GM23338 (cell line): Measurements from ENCODE around the gene GAREM1. TPM values are rescaled to one million over a fixed set of nuclear protein-coding genes. Genes with fewer than 3 reads are reported as not detected.

Experiments
- ATAC-seq: fragments of 200-7000 bp; cut with Tn5 transposase; 3 replicates; pipeline ENCODE4 v1.9.1; 2020
- DNase-seq: peaks from one replicate; pipeline ENCODE4 v3.0.0-alpha.2; 2015; ENCODE audit warnings: low spot score
- H2AFZ ChIP-seq: fragments of 200-600 bp; sonication (generic); 2 replicates; pipeline ENCODE4 v1.8.0; 2016; ENCODE audit warnings: antibody characterized with exemption, mild to moderate bottlenecking, moderate library complexity
- H3F3A ChIP-seq: fragments of 200-600 bp; sonication (generic); replicated peaks from 2 replicates; pipeline ENCODE4 v1.8.0; 2017; ENCODE audit warnings: antibody characterized with exemption, mixed run types, low read depth
- H3K27ac ChIP-seq: fragments of 200-600 bp; sonication (generic); 2 replicates; pipeline ENCODE4 v1.6.1; 2016; ENCODE audit warnings: low read depth
- H3K27me3 ChIP-seq: fragments of 200-600 bp; sonication (generic); 2 replicates; pipeline ENCODE4 v1.8.0; 2016; ENCODE audit warnings: mild to moderate bottlenecking, mixed run types, moderate library complexity; ENCODE audit not compliant: insufficient read depth
- H3K36me3 ChIP-seq: fragments of 200-600 bp; sonication (generic); 2 replicates; pipeline ENCODE4 v1.8.0; 2016; ENCODE audit warnings: mild to moderate bottlenecking; ENCODE audit not compliant: insufficient read depth
- H3K4me1 ChIP-seq: fragments of 200-600 bp; sonication (generic); 2 replicates; pipeline ENCODE4 v1.8.0; 2016; ENCODE audit warnings: mild to moderate bottlenecking, moderate library complexity; ENCODE audit not compliant: insufficient read depth
- H3K4me2 ChIP-seq: fragments of 200-600 bp; sonication (generic); 2 replicates; pipeline ENCODE4 v1.7.1; 2017; ENCODE audit warnings: mixed run types
- H3K4me3 ChIP-seq: fragments of 200-600 bp; sonication (generic); 2 replicates; pipeline ENCODE4 v1.6.1; 2016; ENCODE audit warnings: mixed run types
- H3K79me2 ChIP-seq: fragments of 200-600 bp; sonication (generic); replicated peaks from 2 replicates; pipeline ENCODE4 v1.8.0; 2017; ENCODE audit warnings: mild to moderate bottlenecking; ENCODE audit not compliant: insufficient read depth
- H3K9me2 ChIP-seq: fragments of 200-600 bp; sonication (generic); 2 replicates; pipeline ENCODE4 v1.8.0; 2017; ENCODE audit not compliant: insufficient read depth
- H4K20me1 ChIP-seq: fragments of 200-600 bp; sonication (generic); replicated peaks from 2 replicates; pipeline ENCODE4 v1.8.0; 2017; ENCODE audit warnings: mild to moderate bottlenecking; ENCODE audit not compliant: insufficient read depth
- H3K27ac Mint-ChIP-seq: 2 replicates; pipeline ENCODE4 v1.8.0; 2020; ENCODE audit warnings: inconsistent platforms, mild to moderate bottlenecking, moderate library complexity, mixed read lengths
- H3K27me3 Mint-ChIP-seq: 3 replicates; pipeline ENCODE4 v1.8.0; 2022; ENCODE audit warnings: low read depth, mild to moderate bottlenecking, moderate library complexity, mixed read lengths, inconsistent platforms; ENCODE audit not compliant: insufficient read depth, poor library complexity
- H3K36me3 Mint-ChIP-seq: 3 replicates; pipeline ENCODE4 v1.8.0; 2021; ENCODE audit warnings: low read depth, mild to moderate bottlenecking, inconsistent platforms, moderate library complexity, mixed read lengths
- H3K4me1 Mint-ChIP-seq: 3 replicates; pipeline ENCODE4 v1.8.0; 2020; ENCODE audit warnings: mild to moderate bottlenecking, inconsistent platforms, mixed read lengths
- H3K4me3 Mint-ChIP-seq: 3 replicates; pipeline ENCODE4 v1.8.0; 2021; ENCODE audit warnings: moderate library complexity, mild to moderate bottlenecking, inconsistent platforms, mixed read lengths
- H3K9me3 Mint-ChIP-seq: 3 replicates; pipeline ENCODE4 v1.8.0; 2020; ENCODE audit warnings: moderate library complexity, mild to moderate bottlenecking, inconsistent platforms, mixed read lengths
- ETS1 ChIP-seq: IDR thresholded peaks from 2 replicates; pipeline ENCODE4 v1.6.1; 2016; ENCODE audit warnings: antibody characterized with exemption
- EZH2 ChIP-seq: fragments of 200-600 bp; sonication (generic); IDR thresholded peaks from one replicate; pipeline ENCODE4 v1.8.0; 2017; ENCODE audit warnings: antibody characterized with exemption, mild to moderate bottlenecking, low read depth; ENCODE audit not compliant: unreplicated experiment
- JUNB ChIP-seq: IDR thresholded peaks from one replicate; pipeline ENCODE4 v1.6.1; 2016; ENCODE audit warnings: antibody characterized with exemption; ENCODE audit not compliant: unreplicated experiment
- NANOG ChIP-seq: IDR thresholded peaks from 2 replicates; pipeline ENCODE4 v1.6.1; 2016; ENCODE audit warnings: antibody characterized with exemption, borderline replicate concordance
- POLR2AphosphoS5 ChIP-seq: IDR thresholded peaks from 2 replicates; pipeline ENCODE4 v1.6.1; 2016; ENCODE audit warnings: antibody characterized with exemption, low read depth
- STAT1 ChIP-seq: IDR thresholded peaks from one replicate; pipeline ENCODE4 v1.6.1; 2016; ENCODE audit warnings: antibody characterized with exemption; ENCODE audit not compliant: unreplicated experiment
- ZNF462 ChIP-seq: fragments of 250-450 bp; sonication (Bioruptor Pico); IDR thresholded peaks from 2 replicates; pipeline ENCODE4 v1.5.0; 2020; ENCODE audit warnings: mild to moderate bottlenecking, moderate library complexity
- polyA plus RNA-seq: library from polyadenylated mRNA; unstranded; fragments of >200 nt; fragmentation: Nextera tagmentation; extraction: Ambion mirVana; gene quantifications from 2 replicates; pipeline ENCODE4 v1.2.1, GENCODE V29; 2016
- total RNA-seq: library from RNA; depleted of rRNA; stranded (reverse); fragments of >200 nt; shearing (Covaris generic); gene quantifications from 2 replicates; pipeline ENCODE4 v1.2.3, GENCODE V29; 2014

GAREM1 gene
- total and polyA plus RNA-seq, 2 experiments from 2014 or later = 2.7 to 6.0 TPM

GRCh38 chr18:32339045-32339444 is 131.6 kb downstream of the GAREM1 start (continued):
- no peak for TF ChIP-seq ZNF462 (CRISPR knock-in tag)
- no peak for TF ChIP-seq POLR2AphosphoS5

GRCh38 chr18:32337821-32338220 is 132.9 kb downstream of the GAREM1 start:
- Histone ChIP-seq H3K4me3 (no peak overlapping the region), H3K27ac (peak overlapping the region; percentile 32), H3K4me1 (0 out of 2 replicates have a peak, but pooled peaks cover 3% of the 10 kb centered on the region), H3K79me2 (no peaks in the 10 kb centered on the region), H2AFZ (no peak overlapping the region), H3F3A (no peaks in the 10 kb centered on the region), H3K4me2 (no peak overlapping the region), H3K36me3 (no peaks in the 10 kb centered on the region), H3K27me3 (no peaks in the 10 kb centered on the region), H3K9me2 (no peaks in the 10 kb centered on the region), H4K20me1 (no peaks in the 10 kb centered on the region)
- H3K9me3 Mint-ChIP-seq = no peaks in the 10 kb centered on the region
- DNase-seq = no peak
- no peak overlapping the region for H3K4me3 Mint-ChIP-seq
- peaks cover 2% of the 10 kb centered on the region for H3K27me3 Mint-ChIP-seq
- no peaks in the 10 kb centered on the region for H3K36me3 Mint-ChIP-seq
- peak overlapping the region; percentile 10; the same call in 1 of the 2 replicates for H3K27ac Mint-ChIP-seq
- no peak for ATAC-seq
- peaks cover 5% of the 10 kb centered on the region; the same call in 2 of the 3 replicates for H3K4me1 Mint-ChIP-seq
- TF ChIP-seq ZNF462 (CRISPR knock-in tag) (no peak), EZH2 (no peak), JUNB (no peak), NANOG (no peak), STAT1 (no peak), ETS1 (no peak)
